Panc1 (cell line): ENCODE measurements around the gene COG8. TPM values are rescaled to one million over a fixed set of nuclear protein-coding genes. Genes with fewer than 3 reads are reported as not detected.
"Not testable (repeated sequence)": the region's sequence is repeated elsewhere in the genome, so short reads cannot be mapped to it uniquely, and the experiment has no call there.

Source experiments
- ATAC-seq: fragments of 200-7000 bp; cut with Tn5 transposase; 2 replicates; pipeline ENCODE4 v1.9.1; 2020; ENCODE audit warnings: mild to moderate bottlenecking, moderate library complexity
- BruUV-seq: library from RNA; stranded (reverse); fragments of 400-500 nt; replicated peaks from 2 replicates; lab custom pipeline; 2021; lab: Mats Ljungman, UMichigan
- CTCF ChIA-PET: fragments of 300-600 bp; sonication (Branson Sonifier 250); formaldehyde crosslinking; loops from one replicate; lab custom pipeline; 2022; ENCODE audit warnings: antibody characterized with exemption; lab: Charles Lee
- POLR2A ChIA-PET: fragments of 300-600 bp; sonication (Branson Sonifier 250); formaldehyde crosslinking; loops from one replicate; lab custom pipeline; 2022; ENCODE audit warnings: antibody characterized with exemption; lab: Charles Lee
- DNase-seq: peaks from one replicate; pipeline ENCODE4 v3.0.0-alpha.2; 2010; ENCODE audit warnings: low read depth, low spot score
- H3K27ac ChIP-seq: 2 replicates; pipeline ENCODE4 v1.5.1; 2011; ENCODE audit warnings: mild to moderate bottlenecking, low read length, inconsistent platforms
- H3K27me3 ChIP-seq: fragments of 200-500 bp; sonication (Bioruptor generic); 2 replicates; pipeline ENCODE4 v1.6.0; 2014; ENCODE audit warnings: low read length, inconsistent platforms; ENCODE audit not compliant: control insufficient read depth, insufficient read depth
- H3K36me3 ChIP-seq: fragments of 200-500 bp; sonication (Bioruptor generic); 2 replicates; pipeline ENCODE4 v1.5.1; 2014; ENCODE audit warnings: inconsistent platforms, mild to moderate bottlenecking, low read length, moderate library complexity; ENCODE audit not compliant: control insufficient read depth, insufficient read depth
- H3K4me1 ChIP-seq: 2 replicates; pipeline ENCODE4 v1.5.1; 2011; ENCODE audit warnings: inconsistent platforms, mild to moderate bottlenecking, low read length, moderate library complexity; ENCODE audit not compliant: control insufficient read depth, insufficient read depth
- H3K4me3 ChIP-seq, 2 experiments: 2 replicates each; pipeline ENCODE4 v1.5.1; 2011 to 2012; ENCODE audit warnings: low read depth in 2 of 2, low read length in 2 of 2, mild to moderate bottlenecking in 2 of 2, inconsistent platforms in 1 of 2, moderate library complexity in 1 of 2
- H3K9me3 ChIP-seq: fragments of 200-500 bp; sonication (Bioruptor generic); 2 replicates; pipeline ENCODE4 v1.5.1; 2014; ENCODE audit warnings: low read depth, mild to moderate bottlenecking, inconsistent platforms, low read length, moderate library complexity; ENCODE audit not compliant: control insufficient read depth, insufficient read depth
- CTCF ChIP-seq: fragments of 450-650 bp; IDR thresholded peaks from 2 replicates; pipeline ENCODE4 v1.5.1; 2017; ENCODE audit warnings: mild to moderate bottlenecking
- POLR2AphosphoS5 ChIP-seq: IDR thresholded peaks from 2 replicates; pipeline ENCODE4 v1.6.1; 2012; ENCODE audit warnings: mild to moderate bottlenecking, low read depth, low read length, moderate library complexity
- REST ChIP-seq, 2 experiments: IDR thresholded peaks; 2 replicates each; pipeline ENCODE4 v1.6.1; 2011 to 2012; ENCODE audit warnings: low read depth in 2 of 2, control low read depth in 1 of 2, low read length in 1 of 2, mild to moderate bottlenecking in 1 of 2, moderate library complexity in 1 of 2; ENCODE audit not compliant: insufficient read depth in 1 of 2
- SIN3A ChIP-seq: IDR thresholded peaks from 2 replicates; pipeline ENCODE4 v1.6.1; 2012; ENCODE audit warnings: low read depth, mild to moderate bottlenecking, low read length, moderate library complexity, borderline replicate concordance; ENCODE audit not compliant: insufficient read depth
- TCF7L2 ChIP-seq: IDR thresholded peaks from 2 replicates; pipeline ENCODE4 v1.6.1; 2011; ENCODE audit warnings: mild to moderate bottlenecking, low read depth, low read length, inconsistent platforms
- in situ Hi-C: cut with HindIII; loops from 2 replicates; pipeline ENCODE4 v1.10.0; 2016; ENCODE audit warnings: low sequenced_read_pairs, low pct_unique_long_range_greater_than_20kb
- intact Hi-C: fragments of 100-400 bp; cut with micrococcal nuclease; formaldehyde crosslinking; loops from one replicate; pipeline ENCODE4 v1.10.0; 2022; ENCODE audit not compliant: unreplicated experiment
- total RNA-seq: library from RNA; stranded (reverse); gene quantifications from one replicate; pipeline ENCODE4 v1.2.1, GENCODE V29; 2021; ENCODE audit not compliant: unreplicated experiment

The COG8 gene
- total RNA-seq, 1 experiment from 2014 or later: 30.5 TPM

GRCh38 chr16:69294051-69294450 lies 45.3 kb downstream of the COG8 start:
- no peaks in the 10 kb centered on the region for H3K9me3 ChIP-seq
- H3K4me1 ChIP-seq: no peaks in the 10 kb centered on the region
- DNase-seq (no peak), ATAC-seq (no peak)
- ChIA-PET POLR2A (interaction anchor here (0.6 kb wide), 1 partner anchor 106 kb away, joined by 6 read pairs; no protein-coding TSS in a partner anchor), CTCF (no interaction called here)
- no peaks in the 10 kb centered on the region; the same call in 1 of the 2 replicates for H3K36me3 ChIP-seq
- H3K4me3 ChIP-seq: no peak overlapping the region
- TF ChIP-seq CTCF (no peak), TCF7L2 (no peak), SIN3A (no peak), REST (IDR thresholded peaks at IDR 0.05; ENCODE audit: insufficient read depth in 1 of 2, low read depth in 2 of 2, low read length in 1 of 2) (no peak)
- no peaks in the 10 kb centered on the region for H3K27me3 ChIP-seq
- in situ Hi-C loops (no loop called here), intact Hi-C loops (no loop called here)
- no peak overlapping the region for H3K27ac ChIP-seq
- BruUV-seq: no TSS peak

- ATAC-seq (no peak), DNase-seq (no peak)
- Histone ChIP-seq H3K9me3 (no peaks in the 10 kb centered on the region), H3K36me3 (no peaks in the 10 kb centered on the region; the same call in 1 of the 2 replicates), H3K4me1 (no peaks in the 10 kb centered on the region), H3K27ac (no peak overlapping the region), H3K4me3 (no peak overlapping the region), H3K27me3 (no peaks in the 10 kb centered on the region)
- POLR2A ChIA-PET: no interaction called here
- CTCF ChIA-PET: no interaction called here
- intact Hi-C loops (no loop called here), in situ Hi-C loops (no loop called here)
- TF ChIP-seq SIN3A (no peak), CTCF (no peak), POLR2AphosphoS5 (no peak), REST (IDR thresholded peaks at IDR 0.05; ENCODE audit: insufficient read depth in 1 of 2, low read depth in 2 of 2, low read length in 1 of 2) (no peak), TCF7L2 (no peak)
- BruUV-seq: no TSS peak
Measured at GRCh38 chr16:69293401-69293800, 46.0 kb downstream of the COG8 start.

- DNase-seq, intact Hi-C loops, CTCF ChIA-PET, H3K4me1 ChIP-seq, BruUV-seq, H3K9me3 ChIP-seq, ATAC-seq, H3K27me3 ChIP-seq, in situ Hi-C loops, H3K27ac ChIP-seq, H3K4me3 ChIP-seq, H3K36me3 ChIP-seq: not testable (repeated sequence)
- POLR2A ChIA-PET: interaction anchor here (0.5 kb wide), 1 partner anchor 157 kb away, joined by 12 read pairs; no protein-coding TSS in a partner anchor
Measured at GRCh38 chr16:69291657-69292056, 47.7 kb downstream of the COG8 start.
